HCT116 (cell line): ENCODE measurements around the gene SPSB2. TPM values are rescaled to one million over a fixed set of nuclear protein-coding genes. Genes with fewer than 3 reads are reported as not detected.

ENCODE experiments used
- ATAC-seq: fragments of 200-7000 bp; cut with Tn5 transposase; 2 replicates; pipeline ENCODE4 v1.9.1; 2020; ENCODE audit warnings: mild to moderate bottlenecking, moderate library complexity
- BruUV-seq: library from RNA; stranded (reverse); fragments of 400-500 nt; replicated peaks from 2 replicates; lab custom pipeline; 2021; lab: Mats Ljungman, UMichigan
- CTCF ChIA-PET: fragments of 300-600 bp; sonication (Branson Sonifier 250); formaldehyde crosslinking; loops from one replicate; lab custom pipeline; 2021; ENCODE audit warnings: antibody characterized with exemption; lab: Charles Lee
- POLR2A ChIA-PET: fragments of 300-600, 350-600 bp; sonication (Branson Sonifier 250); formaldehyde crosslinking; loops from one replicate; lab custom pipeline; 2021; ENCODE audit warnings: antibody characterized with exemption; lab: Charles Lee
- RAD21 ChIA-PET, 2 experiments: fragments of 300-600 bp; sonication (Branson Sonifier 250); formaldehyde crosslinking; loops; one replicate each; lab custom pipeline; 2023; ENCODE audit warnings: low total read pairs in 2 of 2; ENCODE audit not compliant: uncharacterized antibody in 2 of 2, unreplicated experiment in 2 of 2, low non-redundant PET in 1 of 2; lab: Charles Lee
- DNase-seq: peaks from one replicate; pipeline ENCODE4 v3.0.0-alpha.2; 2010; ENCODE audit warnings: low read depth, low spot score
- H2AFZ ChIP-seq: fragments of 200-600 bp; shearing (Covaris generic), sonication (generic); 2 replicates; pipeline ENCODE4 v1.6.1; 2017; ENCODE audit warnings: low read depth, mixed run types, mixed read lengths, antibody characterized with exemption, low read length; ENCODE audit not compliant: poor library complexity, severe bottlenecking
- H3K27ac ChIP-seq: 2 replicates; pipeline ENCODE4 v1.5.1; 2012; ENCODE audit warnings: low read depth, low read length
- H3K27me3 ChIP-seq: fragments of 200-600 bp; sonication (generic); 2 replicates; pipeline ENCODE4 v1.6.1; 2016; ENCODE audit warnings: mixed run types, low read length, mixed read lengths; ENCODE audit not compliant: insufficient read depth
- H3K36me3 ChIP-seq, 2 experiments: fragments of 200-500 bp in 1 of 2; fragments of 200-600 bp in 1 of 2; sonication (Bioruptor generic) in 1 of 2; sonication (generic) in 1 of 2; 2 replicates each; pipeline versions ENCODE4 v1.5.1 to v1.6.1; 2014 to 2016; ENCODE audit warnings: low read length in 2 of 2, inconsistent platforms in 1 of 2, mixed read lengths in 1 of 2, mixed run types in 1 of 2; ENCODE audit not compliant: insufficient read depth in 2 of 2, control insufficient read depth in 1 of 2
- H3K4me1 ChIP-seq, 2 experiments: fragments of 200-600 bp in 1 of 2; sonication (generic) in 1 of 2; 2 replicates each; pipeline versions ENCODE4 v1.5.1 to v1.6.1; 2012 to 2017; ENCODE audit warnings: low read length in 2 of 2, inconsistent platforms in 1 of 2, mild to moderate bottlenecking in 1 of 2, mixed read lengths in 1 of 2, mixed run types in 1 of 2, moderate library complexity in 1 of 2; ENCODE audit not compliant: insufficient read depth in 2 of 2, control insufficient read depth in 1 of 2
- H3K4me2 ChIP-seq: fragments of 200-600 bp; sonication (generic); 2 replicates; pipeline ENCODE4 v1.6.1; 2017; ENCODE audit warnings: mixed run types, low read length, mixed read lengths
- H3K4me3 ChIP-seq, 2 experiments: fragments of 200-600 bp in 1 of 2; sonication (generic) in 1 of 2; replicated peaks in 1 of 2; 2 replicates each; pipeline ENCODE4 v1.5.1; 2011 to 2016; ENCODE audit warnings: low read length in 2 of 2, control low read depth in 1 of 2, low read depth in 1 of 2, mild to moderate bottlenecking in 1 of 2, mixed read lengths in 1 of 2, mixed run types in 1 of 2
- H3K79me2 ChIP-seq: fragments of 200-600 bp; sonication (generic); 2 replicates; pipeline ENCODE4 v1.6.1; 2017; ENCODE audit warnings: mild to moderate bottlenecking, mixed run types, low read length, moderate library complexity, mixed read lengths; ENCODE audit not compliant: insufficient read depth
- H3K9ac ChIP-seq: fragments of 200-600 bp; sonication (generic); 2 replicates; pipeline ENCODE4 v1.6.1; 2016; ENCODE audit warnings: low read length, mixed read lengths
- H3K9me2 ChIP-seq: fragments of 200-600 bp; sonication (generic), shearing (Covaris generic); 2 replicates; pipeline ENCODE4 v1.6.1; 2017; ENCODE audit warnings: mixed run types, mild to moderate bottlenecking, moderate library complexity; ENCODE audit not compliant: insufficient read depth
- H3K9me3 ChIP-seq, 2 experiments: fragments of 200-500 bp in 1 of 2; fragments of 200-600 bp in 1 of 2; sonication (Bioruptor generic) in 1 of 2; sonication (generic) in 1 of 2; 2 replicates each; pipeline ENCODE4 v1.6.1; 2014 to 2017; ENCODE audit warnings: low read length in 2 of 2, mixed read lengths in 2 of 2, inconsistent platforms in 1 of 2, low read depth in 1 of 2, mild to moderate bottlenecking in 1 of 2, mixed run types in 1 of 2, moderate library complexity in 1 of 2; ENCODE audit not compliant: control insufficient read depth in 1 of 2, insufficient read depth in 1 of 2
- H4K20me1 ChIP-seq: fragments of 200-600 bp; sonication (generic), shearing (Covaris generic); 2 replicates; pipeline ENCODE4 v1.6.1; 2017; ENCODE audit warnings: mixed run types, mild to moderate bottlenecking, moderate library complexity; ENCODE audit not compliant: insufficient read depth
- CBX3 ChIP-seq: IDR thresholded peaks from 2 replicates; pipeline ENCODE4 v1.6.1; 2012; ENCODE audit warnings: low read depth
- CEBPB ChIP-seq: IDR thresholded peaks from 2 replicates; pipeline ENCODE4 v1.6.1; 2012; ENCODE audit warnings: low read depth
- EGR1 ChIP-seq: IDR thresholded peaks from 2 replicates; pipeline ENCODE4 v1.6.1; 2012; ENCODE audit warnings: low read depth
- EZH2 ChIP-seq: fragments of 200-600 bp; sonication (generic); IDR thresholded peaks from 2 replicates; pipeline ENCODE4 v1.6.1; 2017; ENCODE audit warnings: antibody characterized with exemption, mixed run types
- EZH2phosphoT487 ChIP-seq: fragments of 200-600 bp; IDR thresholded peaks from 2 replicates; pipeline ENCODE4 v1.6.1; 2018; ENCODE audit warnings: antibody characterized with exemption, borderline replicate concordance
- FOSL1 ChIP-seq: IDR thresholded peaks from 2 replicates; pipeline ENCODE4 v1.6.1; 2012; ENCODE audit warnings: low read depth
- JUND ChIP-seq: IDR thresholded peaks from 2 replicates; pipeline ENCODE4 v1.6.1; 2012
- POLR2A ChIP-seq: IDR thresholded peaks from 2 replicates; pipeline ENCODE4 v1.7.0; 2011; ENCODE audit warnings: borderline replicate concordance; ENCODE audit not compliant: insufficient read depth, insufficient read length; ENCODE audit errors: extremely low read depth
- POLR2AphosphoS5 ChIP-seq: IDR thresholded peaks from 2 replicates; pipeline ENCODE4 v1.6.1; 2011; ENCODE audit warnings: mild to moderate bottlenecking, low read depth, low read length, moderate library complexity
- RAD21 ChIP-seq: IDR thresholded peaks from 2 replicates; pipeline ENCODE4 v1.6.1; 2012; ENCODE audit warnings: low read depth, mild to moderate bottlenecking
- REST ChIP-seq: IDR thresholded peaks from 2 replicates; pipeline ENCODE4 v1.6.1; 2012; ENCODE audit warnings: low read depth
- SP1 ChIP-seq: IDR thresholded peaks from 2 replicates; pipeline ENCODE4 v1.6.1; 2012; ENCODE audit warnings: low read depth
- TCF7L2 ChIP-seq: IDR thresholded peaks from 2 replicates; pipeline ENCODE4 v1.7.0; 2011; ENCODE audit warnings: borderline replicate concordance, inconsistent platforms; ENCODE audit not compliant: insufficient read depth, insufficient read length; ENCODE audit errors: extremely low read depth
- intact Hi-C: fragments of 100-400 bp; cut with micrococcal nuclease; formaldehyde crosslinking; loops from 2 replicates; pipeline ENCODE4 v1.10.0; 2022
- total RNA-seq: library from RNA; stranded (reverse); gene quantifications from one replicate; pipeline ENCODE4 v1.2.1, GENCODE V29; 2021; ENCODE audit not compliant: unreplicated experiment
- TF ChIP-seq, protein P1 (sequence below), 3 experiments: fragments of 200-600 bp in 1 of 3; sonication (generic) in 1 of 3; IDR thresholded peaks in 2 of 3; conservative IDR thresholded peaks in 1 of 3; 2 replicates each; pipeline ENCODE4 v1.5.1; 2012 to 2017; ENCODE audit warnings: low read depth in 2 of 3, low read length in 2 of 3, antibody characterized with exemption in 1 of 3, borderline replicate concordance in 1 of 3, control low read depth in 1 of 3, mild to moderate bottlenecking in 1 of 3, mixed read lengths in 1 of 3, mixed run types in 1 of 3, moderate library complexity in 1 of 3; ENCODE audit not compliant: insufficient read depth in 1 of 3
- TF ChIP-seq, protein P2 (sequence below): IDR thresholded peaks from 2 replicates; pipeline ENCODE4 v1.6.1; 2012

Gene SPSB2
- total RNA-seq, 1 experiment from 2014 or later, result 10.0 TPM

DNA sequence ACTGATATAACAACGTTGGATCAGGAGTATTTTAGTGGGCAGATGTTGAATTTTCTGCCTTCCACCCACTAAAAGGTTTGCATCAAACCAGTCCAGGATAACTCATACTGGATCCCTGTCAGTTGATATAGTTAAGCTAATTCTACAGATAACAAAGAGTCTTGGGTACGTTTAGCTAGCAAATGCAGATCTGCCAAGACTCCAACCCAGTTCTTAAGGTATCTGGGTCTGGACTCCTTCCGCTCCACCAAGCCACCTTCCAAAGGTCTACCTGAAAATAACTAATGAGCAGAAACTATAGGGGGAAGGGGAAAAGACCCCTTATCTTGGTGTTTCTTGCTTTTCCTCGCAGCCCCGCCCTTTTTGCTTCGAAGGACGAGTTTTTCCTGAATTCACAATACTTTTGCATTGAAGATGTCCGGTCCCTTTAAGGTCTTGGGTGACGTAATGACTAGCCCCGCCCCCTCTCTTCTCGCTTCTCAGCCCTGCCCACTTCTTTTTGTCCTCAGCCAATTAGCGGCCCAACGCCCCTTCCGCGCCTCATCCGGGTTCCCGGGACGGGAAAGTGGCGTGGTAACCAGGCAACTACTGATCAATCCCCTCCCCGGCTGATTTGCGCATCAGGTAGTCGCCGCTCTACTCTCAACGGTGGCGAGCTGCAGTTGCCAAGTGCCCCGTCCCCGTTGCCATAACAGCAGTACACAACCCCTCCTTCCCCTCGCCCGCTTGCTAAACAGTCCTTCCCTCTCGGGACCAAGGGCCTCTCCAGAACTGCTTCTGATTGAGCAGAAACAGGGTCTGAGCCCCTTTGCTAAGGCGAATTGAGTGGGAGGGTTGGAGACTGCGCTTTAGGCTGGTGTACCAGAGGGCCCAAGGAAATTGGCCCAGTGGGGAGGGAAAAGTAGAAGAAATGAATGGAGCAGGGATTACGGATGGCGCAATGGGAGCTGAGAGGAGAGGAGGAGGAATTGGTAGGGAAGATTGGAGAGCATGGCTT is 31.5 kb upstream of the SPSB2 start, which contains the start of gene LRRC23:
TSS of gene LRRC23 (plus strand) at position 543 of the 997 bp plus-strand sequence. CDS start 812 bp downstream, outside the sequence.
- peak within 1 kb of the TSS; percentile 25 for H2AFZ ChIP-seq
- no peaks in the 10 kb centered on the region for H4K20me1 ChIP-seq
- no peaks in the 10 kb centered on the region for H3K27me3 ChIP-seq
- peak within 1 kb of the TSS; percentile 64 to 82 for H3K4me3 ChIP-seq
- peak within 1 kb of the TSS; percentile 98 for H3K4me2 ChIP-seq
- DNase-seq, result peak; percentile 95
- H3K36me3 ChIP-seq, result no peaks in the 10 kb centered on the region
- TSS peak; percentile 90 for BruUV-seq
- H3K79me2 ChIP-seq, result no peaks in the 10 kb centered on the region
- H3K9me3 ChIP-seq, result no peaks in the 10 kb centered on the region
- H3K27ac ChIP-seq, result peak within 1 kb of the TSS; percentile 26
- H3K4me1 ChIP-seq, result peaks cover 10 to 28% of the 10 kb centered on the region in 2 experiments
- ChIA-PET RAD21 (no interaction called here), POLR2A (interaction anchor here (0.6 to 1.7 kb wide), 5 partner anchors 13 to 100 kb away, joined by 3 to 9 read pairs (median 3); partner anchors contain the start of genes C12orf57, RNU7-1 and TPI1), CTCF (interaction anchor here (1.3 to 1.5 kb wide), 3 partner anchors 14 to 35 kb away, joined by 3 to 5 read pairs (median 4); no protein-coding TSS in a partner anchor)
- H3K9me2 ChIP-seq, result no peaks in the 10 kb centered on the region
- peak; percentile 98 for ATAC-seq
- intact Hi-C loops, result no loop called here
- H3K9ac ChIP-seq, result peak within 1 kb of the TSS; percentile 80
- no peak for TF ChIP-seq POLR2A
- TF ChIP-seq SP1, result peak; percentile 78
- TF ChIP-seq CBX3, result no peak
- TF ChIP-seq, protein P1, sequence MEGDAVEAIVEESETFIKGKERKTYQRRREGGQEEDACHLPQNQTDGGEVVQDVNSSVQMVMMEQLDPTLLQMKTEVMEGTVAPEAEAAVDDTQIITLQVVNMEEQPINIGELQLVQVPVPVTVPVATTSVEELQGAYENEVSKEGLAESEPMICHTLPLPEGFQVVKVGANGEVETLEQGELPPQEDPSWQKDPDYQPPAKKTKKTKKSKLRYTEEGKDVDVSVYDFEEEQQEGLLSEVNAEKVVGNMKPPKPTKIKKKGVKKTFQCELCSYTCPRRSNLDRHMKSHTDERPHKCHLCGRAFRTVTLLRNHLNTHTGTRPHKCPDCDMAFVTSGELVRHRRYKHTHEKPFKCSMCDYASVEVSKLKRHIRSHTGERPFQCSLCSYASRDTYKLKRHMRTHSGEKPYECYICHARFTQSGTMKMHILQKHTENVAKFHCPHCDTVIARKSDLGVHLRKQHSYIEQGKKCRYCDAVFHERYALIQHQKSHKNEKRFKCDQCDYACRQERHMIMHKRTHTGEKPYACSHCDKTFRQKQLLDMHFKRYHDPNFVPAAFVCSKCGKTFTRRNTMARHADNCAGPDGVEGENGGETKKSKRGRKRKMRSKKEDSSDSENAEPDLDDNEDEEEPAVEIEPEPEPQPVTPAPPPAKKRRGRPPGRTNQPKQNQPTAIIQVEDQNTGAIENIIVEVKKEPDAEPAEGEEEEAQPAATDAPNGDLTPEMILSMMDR (IDR thresholded peaks at IDR 0.05 in 2 of 3, conservative IDR thresholded peaks at IDR 0.05 in 1 of 3; ENCODE audit: borderline replicate concordance in 1 of 3, insufficient read depth in 1 of 3, low read depth in 2 of 3, low read length in 2 of 3), result no peak
- no peak for TF ChIP-seq EZH2
- TF ChIP-seq, protein P2, sequence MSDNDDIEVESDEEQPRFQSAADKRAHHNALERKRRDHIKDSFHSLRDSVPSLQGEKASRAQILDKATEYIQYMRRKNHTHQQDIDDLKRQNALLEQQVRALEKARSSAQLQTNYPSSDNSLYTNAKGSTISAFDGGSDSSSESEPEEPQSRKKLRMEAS, result peak; percentile 33; the same call in 1 of the 2 replicates
- peak; percentile 82 for TF ChIP-seq POLR2AphosphoS5
- no peak for TF ChIP-seq FOSL1
- TF ChIP-seq EGR1, result peak; percentile 51
- no peak for TF ChIP-seq RAD21
- TF ChIP-seq REST, result no peak
- no peak; the same call in 1 of the 2 replicates for TF ChIP-seq CEBPB
- no peak for TF ChIP-seq EZH2phosphoT487
- TF ChIP-seq JUND, result no peak
- TF ChIP-seq TCF7L2, result peak; percentile 48
